Nephron (organoid): ENCODE measurements around the gene GH2.
A peak's percentile ranks its signal among the peaks of the same experiment; 100 is the strongest.

Experiments used
- H3K27ac Mint-ChIP-seq, 3 experiments: 2 replicates each; pipeline ENCODE4 v1.8.0; 2020; ENCODE audit warnings: mixed read lengths in 3 of 3, mild to moderate bottlenecking in 2 of 3, moderate library complexity in 1 of 3
- H3K27me3 Mint-ChIP-seq: 2 replicates; pipeline ENCODE4 v1.8.0; 2021; ENCODE audit warnings: low read depth, mild to moderate bottlenecking, moderate library complexity, mixed read lengths
- H3K36me3 Mint-ChIP-seq: 2 replicates; pipeline ENCODE4 v1.8.0; 2020; ENCODE audit warnings: low read depth, mixed read lengths
- H3K4me1 Mint-ChIP-seq: 2 replicates; pipeline ENCODE4 v1.8.0; 2020; ENCODE audit warnings: mixed read lengths
- H3K4me3 Mint-ChIP-seq, 3 experiments: 2 replicates each; pipeline ENCODE4 v1.8.0; 2020; ENCODE audit warnings: mild to moderate bottlenecking in 3 of 3, mixed read lengths in 3 of 3, moderate library complexity in 2 of 3
- H3K9me3 Mint-ChIP-seq: 2 replicates; pipeline ENCODE4 v1.8.0; 2020; ENCODE audit warnings: mixed read lengths
- TF ChIP-seq, protein P1 (sequence below), 3 experiments: fragments of 200-600 bp; sonication (generic); IDR thresholded peaks; one replicate each; pipeline ENCODE4 v1.5.0; 2021; ENCODE audit warnings: antibody characterized with exemption in 3 of 3; ENCODE audit not compliant: unreplicated experiment in 3 of 3

The GH2 gene

DNA sequence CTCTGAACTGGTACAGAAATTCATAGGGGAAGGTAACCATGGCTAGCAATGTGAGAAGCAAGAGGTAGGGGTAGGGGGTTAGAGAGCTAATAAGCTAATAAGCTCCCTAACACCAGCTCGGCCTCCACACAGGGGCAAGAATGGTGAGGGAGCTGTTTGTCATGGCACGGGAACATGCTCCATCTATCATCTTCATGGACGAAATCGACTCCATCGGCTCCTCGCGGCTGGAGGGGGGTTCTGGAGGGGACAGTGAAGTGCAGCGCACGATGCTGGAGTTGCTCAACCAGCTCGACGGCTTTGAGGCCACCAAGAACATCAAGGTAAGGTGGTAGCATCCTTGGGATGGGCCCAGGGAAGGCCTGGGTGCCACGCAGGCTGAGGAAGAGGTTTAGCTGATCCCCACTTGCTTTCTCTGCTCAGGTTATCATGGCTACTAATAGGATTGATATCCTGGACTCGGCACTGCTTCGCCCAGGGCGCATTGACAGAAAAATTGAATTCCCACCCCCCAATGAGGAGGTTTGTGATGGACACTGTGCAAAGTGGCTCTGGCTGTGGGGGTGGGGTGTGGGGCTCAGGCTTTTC, 50.7 kb downstream of the GH2 start:
- Mint-ChIP-seq H3K4me3 (peak overlapping the region in 2 of 3 experiments; percentile 2 to 33), H3K27me3 (no peaks in the 10 kb centered on the region), H3K4me1 (peaks cover 30% of the 10 kb centered on the region), H3K9me3 (no peaks in the 10 kb centered on the region), H3K27ac (no peak overlapping the region), H3K36me3 (peaks cover 76% of the 10 kb centered on the region)
- TF ChIP-seq, protein P1, sequence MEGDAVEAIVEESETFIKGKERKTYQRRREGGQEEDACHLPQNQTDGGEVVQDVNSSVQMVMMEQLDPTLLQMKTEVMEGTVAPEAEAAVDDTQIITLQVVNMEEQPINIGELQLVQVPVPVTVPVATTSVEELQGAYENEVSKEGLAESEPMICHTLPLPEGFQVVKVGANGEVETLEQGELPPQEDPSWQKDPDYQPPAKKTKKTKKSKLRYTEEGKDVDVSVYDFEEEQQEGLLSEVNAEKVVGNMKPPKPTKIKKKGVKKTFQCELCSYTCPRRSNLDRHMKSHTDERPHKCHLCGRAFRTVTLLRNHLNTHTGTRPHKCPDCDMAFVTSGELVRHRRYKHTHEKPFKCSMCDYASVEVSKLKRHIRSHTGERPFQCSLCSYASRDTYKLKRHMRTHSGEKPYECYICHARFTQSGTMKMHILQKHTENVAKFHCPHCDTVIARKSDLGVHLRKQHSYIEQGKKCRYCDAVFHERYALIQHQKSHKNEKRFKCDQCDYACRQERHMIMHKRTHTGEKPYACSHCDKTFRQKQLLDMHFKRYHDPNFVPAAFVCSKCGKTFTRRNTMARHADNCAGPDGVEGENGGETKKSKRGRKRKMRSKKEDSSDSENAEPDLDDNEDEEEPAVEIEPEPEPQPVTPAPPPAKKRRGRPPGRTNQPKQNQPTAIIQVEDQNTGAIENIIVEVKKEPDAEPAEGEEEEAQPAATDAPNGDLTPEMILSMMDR (IDR thresholded peaks at IDR 0.05; ENCODE audit: unreplicated experiment in 3 of 3): no peak

DNA sequence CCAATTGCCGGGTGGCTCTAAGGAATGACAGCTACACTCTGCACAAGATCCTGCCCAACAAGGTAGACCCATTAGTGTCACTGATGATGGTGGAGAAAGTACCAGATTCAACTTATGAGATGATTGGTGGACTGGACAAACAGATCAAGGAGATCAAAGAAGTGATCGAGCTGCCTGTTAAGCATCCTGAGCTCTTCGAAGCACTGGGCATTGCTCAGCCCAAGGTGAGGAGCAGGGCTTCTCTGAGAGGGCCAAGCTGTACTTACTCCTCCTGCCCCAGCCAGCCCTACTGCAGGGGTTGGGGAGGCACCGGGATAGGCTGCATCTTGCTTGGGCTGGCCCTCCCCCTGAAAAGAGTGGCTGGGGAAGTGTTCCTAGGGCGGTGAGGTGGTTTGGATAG, 51.5 kb downstream of the GH2 start:
- H3K36me3 Mint-ChIP-seq: peaks cover 76% of the 10 kb centered on the region
- TF ChIP-seq, protein P1 (IDR thresholded peaks at IDR 0.05; ENCODE audit: unreplicated experiment in 3 of 3): no peak
- H3K9me3 Mint-ChIP-seq: no peaks in the 10 kb centered on the region
- H3K27ac Mint-ChIP-seq: no peak overlapping the region
- peaks cover 32% of the 10 kb centered on the region for H3K4me1 Mint-ChIP-seq
- H3K4me3 Mint-ChIP-seq: peak overlapping the region in 2 of 3 experiments; percentile 82 to 92
- H3K27me3 Mint-ChIP-seq: no peaks in the 10 kb centered on the region
